Stimulated activated CD4-positive, alpha-beta T cell treated with anti-CD3 and anti-CD28 coated beads, Interleukin-1b, Interleukin-23, amount 100 ng/mL, for 1 hour (primary cell): ENCODE data around the gene KRTAP1-5.
"Not testable (repeated sequence)": the region's sequence is repeated elsewhere in the genome, so short reads cannot be mapped to it uniquely, and the experiment has no call there.

Experiments
- DNase-seq, 2 donors: peaks; one replicate each; pipeline ENCODE4 v3.0.0-alpha.2; 2020; ENCODE audit warnings: low read depth in 2 of 2

Gene KRTAP1-5

DNA sequence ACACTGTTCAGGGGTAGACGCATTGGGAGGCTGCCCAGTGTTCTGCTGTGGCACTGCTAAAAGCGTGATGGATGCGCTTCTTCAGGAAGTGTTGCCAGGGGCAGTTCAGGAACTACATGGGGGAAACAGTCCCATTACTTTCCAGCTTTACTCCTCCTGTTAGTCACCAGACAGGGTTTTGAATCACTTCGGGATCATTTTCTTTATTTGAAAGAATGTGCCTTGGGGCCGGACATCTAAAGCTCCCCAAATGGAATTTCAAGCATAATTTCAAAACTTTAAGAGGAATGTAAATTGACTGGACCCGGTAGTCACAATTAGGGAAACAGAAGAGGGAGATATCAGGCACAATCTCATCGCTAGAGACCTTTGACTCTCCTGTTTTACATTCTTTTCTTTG is 21.4 kb upstream of the KRTAP1-5 start:
- DNase-seq, result no peak

DNA sequence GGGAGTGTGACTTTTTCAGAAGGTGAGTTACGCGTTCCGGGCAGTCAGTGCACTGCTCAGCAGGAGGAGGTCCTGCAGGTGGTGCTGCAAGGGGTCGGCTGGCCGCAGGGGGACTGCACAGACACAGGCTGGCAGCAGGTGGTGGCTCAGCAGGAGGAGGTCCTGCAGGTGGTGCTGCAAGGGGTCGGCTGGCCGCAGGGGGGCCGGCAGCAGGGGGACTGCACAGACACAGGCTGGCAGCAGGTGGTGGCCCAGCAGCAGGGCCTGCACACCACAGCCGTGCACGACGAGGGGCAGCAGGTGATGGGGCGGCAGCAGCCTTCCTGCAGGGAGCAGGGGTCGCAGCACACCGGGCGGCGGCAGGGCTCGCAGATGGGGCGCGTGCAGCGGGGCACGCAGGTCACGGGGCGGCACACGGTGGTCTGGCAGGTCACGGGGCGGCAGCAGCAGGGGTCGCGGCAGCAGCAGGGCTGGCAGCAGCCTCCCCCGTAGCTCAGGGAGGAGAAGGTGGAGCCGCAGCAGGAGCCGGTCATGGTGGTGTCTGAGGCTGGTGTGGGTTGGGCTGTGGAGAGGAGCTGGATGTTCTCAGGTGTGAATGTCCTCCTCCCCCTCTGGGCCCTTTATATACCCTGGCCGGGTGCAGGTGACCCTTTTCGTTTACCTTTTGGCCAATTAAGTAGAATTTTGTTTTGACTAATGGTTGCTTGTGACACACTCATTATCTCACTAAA is 19.9 kb upstream of the KRTAP1-5 start, which contains the start of gene KRTAP2-1:
Gene KRTAP2-1, minus strand, starts transcription at position 582 of the 731 bp plus-strand sequence. Its CDS starts 49 bp downstream, at position 533.
- DNase-seq, result not testable (repeated sequence)

DNA sequence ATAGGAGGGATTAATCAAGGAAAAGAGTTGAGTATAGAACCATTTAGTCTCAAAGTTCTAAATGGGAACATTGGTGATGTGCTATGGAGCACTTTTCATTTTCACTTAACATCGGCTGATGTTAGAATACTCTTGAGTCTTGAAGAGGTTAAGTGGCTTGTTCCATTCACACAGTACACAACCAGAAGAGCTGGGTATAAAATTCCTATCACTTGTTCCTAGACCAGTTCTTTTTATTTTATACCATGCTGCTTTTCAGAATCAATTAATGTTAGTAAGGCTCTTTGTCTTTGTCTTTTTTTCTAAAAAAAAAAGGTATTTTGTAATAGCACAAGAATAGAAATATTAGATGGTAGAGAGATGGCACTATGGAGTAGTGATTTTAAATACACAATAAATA is 15.9 kb upstream of the KRTAP1-5 start:
- no peak for DNase-seq

DNA sequence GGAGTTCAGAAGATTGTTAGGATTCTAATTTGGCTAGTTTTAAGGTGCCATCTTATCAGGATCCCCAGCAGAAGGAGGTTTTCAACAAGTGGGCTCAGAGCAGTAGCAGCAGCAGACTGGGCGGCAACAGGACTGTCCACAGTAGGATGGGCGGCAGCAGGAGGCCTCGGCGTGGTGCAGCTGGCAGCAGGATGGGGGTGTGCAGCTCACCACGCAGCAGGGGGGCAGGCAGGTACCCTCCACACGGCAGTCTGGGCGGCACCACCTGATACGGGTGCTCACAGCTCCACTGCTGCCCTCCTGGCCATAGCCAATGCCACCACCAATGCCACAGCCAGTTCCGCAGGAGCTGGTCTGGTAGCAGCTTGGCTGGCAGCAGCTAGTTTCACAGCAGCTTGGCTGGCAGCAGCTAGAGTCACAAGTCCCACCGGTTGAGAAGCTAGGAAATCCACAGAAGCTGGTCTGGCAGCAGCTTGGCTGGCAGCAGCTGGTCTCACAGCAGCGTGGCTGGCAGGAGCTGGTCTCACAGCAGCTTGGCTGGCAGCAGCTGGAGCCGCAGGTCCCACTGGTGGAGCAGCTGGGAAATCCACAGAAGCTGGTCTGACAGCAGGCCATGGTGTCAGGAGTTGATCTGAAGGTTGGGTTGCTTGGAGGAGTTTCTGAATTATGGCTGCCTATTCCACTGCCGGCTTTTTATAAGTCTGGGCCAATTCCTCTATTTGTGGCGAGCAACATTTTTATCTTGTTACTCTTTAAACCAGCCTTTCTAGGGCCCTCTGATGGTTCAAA is 14.0 kb upstream of the KRTAP1-5 start, which contains the start of gene KRTAP1-1:
Gene KRTAP1-1, minus strand, starts transcription at position 668 of the 789 bp plus-strand sequence. Its CDS starts 53 bp downstream, at position 615.
- DNase-seq, result not testable (repeated sequence)

- DNase-seq, result no peak
These were observed 10.9 kb upstream of the KRTAP1-5 start for GRCh38 chr17:41037853-41038350.

- not testable (repeated sequence) for DNase-seq
These were observed 7.4 kb upstream of the KRTAP1-5 start, which contains the start of gene KRTAP1-3 for GRCh38 chr17:41034346-41034935. Gene KRTAP1-3 (minus strand): TSS chr17:41034874. CDS start chr17:41034821, 53 bp downstream.

DNA sequence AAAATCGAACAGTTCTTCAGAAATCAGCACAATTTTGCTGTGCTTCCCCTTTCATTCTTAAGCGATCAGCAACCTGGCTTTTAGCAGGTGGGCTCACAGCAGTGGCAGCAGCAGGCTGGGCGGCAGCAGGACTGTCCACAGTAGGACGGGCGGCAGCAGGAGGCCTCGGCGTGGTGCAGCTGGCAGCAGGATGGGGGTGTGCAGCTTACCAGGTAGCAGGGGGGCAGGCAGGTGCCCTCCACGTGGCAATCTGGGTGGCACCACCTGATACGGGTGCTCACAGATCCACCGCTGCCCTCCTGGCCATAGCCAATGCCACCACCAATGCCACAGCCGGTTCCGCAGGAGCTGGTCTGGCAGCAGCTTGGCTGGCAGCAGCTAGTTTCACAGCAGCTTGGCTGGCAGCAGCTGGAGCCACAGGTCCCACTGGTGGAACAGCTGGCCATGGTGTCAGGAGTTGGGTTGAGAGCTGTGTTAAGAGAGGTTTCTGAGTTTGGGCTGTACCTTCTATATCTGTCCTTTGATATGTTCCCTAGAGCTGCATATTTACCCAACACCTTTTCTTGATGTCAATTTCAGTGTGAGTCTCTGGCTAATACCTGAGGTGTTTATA is 2.7 kb upstream of the KRTAP1-5 start, which contains the start of gene KRTAP1-4:
Gene KRTAP1-4, minus strand, starts transcription at position 563 of the 613 bp plus-strand sequence. Its CDS starts 117 bp downstream, at position 446.
- no peak for DNase-seq

- DNase-seq, result no peak
These were observed 2.3 kb downstream of the KRTAP1-5 start for GRCh38 chr17:41024697-41025096.

DNA sequence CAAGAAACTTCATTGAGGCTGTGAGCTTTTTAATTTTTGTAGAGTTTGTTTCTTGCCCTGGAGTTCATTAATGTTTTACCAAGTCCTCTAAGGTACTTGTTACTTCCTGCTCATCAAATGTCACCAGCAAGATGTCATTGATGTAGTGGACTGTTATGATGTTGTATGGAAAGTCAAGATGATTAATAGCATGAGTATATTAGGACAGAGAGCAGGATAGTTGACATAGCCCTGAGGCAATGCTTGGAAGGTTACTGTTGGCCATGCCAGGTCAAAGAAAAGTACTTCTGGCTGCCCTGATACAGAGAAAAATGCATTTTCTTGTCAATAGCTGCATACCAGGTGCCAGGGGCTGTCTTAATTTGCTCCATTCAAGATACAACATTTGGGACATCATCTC is 6.7 kb downstream of the KRTAP1-5 start:
- DNase-seq, result no peak

GRCh38 chr17:41019415-41019814 is 7.6 kb downstream of the KRTAP1-5 start:
- no peak for DNase-seq

- no peak for DNase-seq
These were observed 8.5 kb downstream of the KRTAP1-5 start for GRCh38 chr17:41018541-41018940.

GRCh38 chr17:41016578-41017215 is 10.3 kb downstream of the KRTAP1-5 start:
- no peak for DNase-seq

GRCh38 chr17:41015454-41015853 is 11.6 kb downstream of the KRTAP1-5 start:
- no peak for DNase-seq

DNA sequence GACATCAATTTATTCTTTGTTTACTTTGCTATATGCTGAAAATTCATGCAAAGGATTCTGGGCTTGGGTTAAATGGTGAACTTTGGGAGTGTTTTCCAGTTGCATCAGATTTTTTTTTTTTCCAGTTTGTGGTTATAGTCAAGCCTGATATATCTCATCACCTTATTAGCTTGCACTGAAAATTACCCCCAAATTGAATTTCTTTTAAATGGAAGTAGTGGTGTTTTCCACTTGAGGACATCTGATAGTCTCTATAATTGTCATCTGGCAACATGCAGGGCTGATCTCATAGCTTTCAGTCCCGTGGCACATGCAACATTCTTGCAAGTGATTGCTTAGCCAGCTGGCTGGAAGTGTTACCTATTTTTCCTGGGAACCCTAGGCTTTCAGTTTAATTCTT is 13.4 kb downstream of the KRTAP1-5 start:
- DNase-seq, result no peak

- no peak for DNase-seq
These were observed 13.8 kb downstream of the KRTAP1-5 start for GRCh38 chr17:41013181-41013580.

GRCh38 chr17:41012326-41013120 is 14.5 kb downstream of the KRTAP1-5 start:
- DNase-seq, result no peak

GRCh38 chr17:41010441-41010840 is 16.6 kb downstream of the KRTAP1-5 start:
- DNase-seq, result no peak

- no peak for DNase-seq
These were observed 17.1 kb downstream of the KRTAP1-5 start for GRCh38 chr17:41009936-41010335.

DNA sequence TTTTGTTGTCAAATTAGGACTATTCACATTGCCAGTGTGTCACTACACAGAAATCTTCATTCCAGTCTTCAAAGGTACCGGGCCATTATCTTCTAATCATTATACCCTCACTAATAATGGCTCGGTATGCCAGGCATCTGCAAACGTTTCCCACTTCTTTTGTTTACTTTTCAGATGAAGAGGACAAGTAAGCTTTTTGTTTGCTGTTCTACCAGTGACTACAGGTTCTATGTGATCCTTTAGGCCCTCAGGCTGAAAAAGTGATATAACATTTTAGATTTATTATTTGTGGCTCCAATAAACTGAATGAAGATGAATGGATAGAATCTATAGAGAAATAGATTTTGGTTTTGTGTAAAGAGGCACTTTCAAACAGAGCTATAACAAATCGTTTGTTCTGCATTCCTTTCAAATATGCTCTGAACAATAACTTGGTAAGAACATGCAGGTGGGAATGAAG is 17.7 kb downstream of the KRTAP1-5 start:
- DNase-seq, result no peak

DNA sequence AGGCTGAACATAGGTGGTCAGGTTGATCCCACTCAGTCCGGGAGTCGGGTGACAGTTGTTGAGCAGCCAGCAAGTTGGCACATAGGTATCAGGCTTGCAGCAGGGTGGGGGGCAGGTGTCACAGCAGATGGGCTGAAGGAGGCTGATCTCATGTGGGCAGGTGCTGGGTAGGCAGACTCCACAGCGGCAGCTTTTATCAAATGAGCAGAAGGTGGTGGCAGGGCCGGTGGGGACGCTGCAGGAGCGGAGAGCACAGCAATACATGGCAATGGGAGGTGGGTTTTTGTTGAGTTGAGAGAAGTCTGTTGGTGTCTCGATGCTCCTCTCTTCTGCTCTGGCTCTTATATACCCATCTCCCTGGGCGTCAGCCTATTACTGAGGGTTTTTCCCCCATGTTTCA is 18.2 kb downstream of the KRTAP1-5 start, which contains the start of gene KRTAP3-1:
Gene KRTAP3-1, minus strand, starts transcription at position 318 of the 400 bp plus-strand sequence. Its CDS starts 54 bp downstream, at position 264.
- DNase-seq, result no peak
